RWPE1 (cell line): ENCODE measurements around the gene OARD1.

Experiments used
- CTCF ChIA-PET: fragments of 350-600 bp; sonication (Branson Sonifier 250); formaldehyde crosslinking; extraction: SDS; loops from one replicate; lab custom pipeline; 2021; lab: Yijun Ruan, JAX
- POLR2A ChIA-PET: fragments of 400-600 bp; formaldehyde crosslinking; extraction: SDS; loops from one replicate; lab custom pipeline; 2020; ENCODE audit warnings: antibody characterized with exemption; ENCODE audit not compliant: low non-redundant PET; lab: Yijun Ruan, JAX
- DNase-seq: peaks from one replicate; pipeline ENCODE4 v3.0.0; 2012; ENCODE audit warnings: low spot score
- H3K27ac ChIP-seq: fragments of 450-650 bp; 2 replicates; pipeline ENCODE4 v1.5.1; 2017
- CTCF ChIP-seq: fragments of 450-650 bp; conservative IDR thresholded peaks from 2 replicates; pipeline ENCODE4 v1.5.1; 2017; ENCODE audit warnings: low read depth, mild to moderate bottlenecking

OARD1 gene

GRCh38 chr6:41088451-41088850 is 16.3 kb upstream of the OARD1 start:
- no peak for TF ChIP-seq CTCF
- 0 out of 2 replicates have a peak overlapping the region, but pooled peaks have one; percentile 7 for H3K27ac ChIP-seq
- ChIA-PET POLR2A (no interaction called here), CTCF (interaction anchor here (0.6 kb wide), 1 partner anchor 17 kb away, joined by 3 read pairs; no protein-coding TSS in a partner anchor)
- no peak for DNase-seq

GRCh38 chr6:41085182-41085581 is 13.0 kb upstream of the OARD1 start:
- POLR2A ChIA-PET = no interaction called here

GRCh38 chr6:41083072-41083471 is 10.9 kb upstream of the OARD1 start:
- TF ChIP-seq CTCF = no peak
- ChIA-PET CTCF (interaction anchor here (0.5 kb wide), 1 partner anchor 10 kb away, joined by 3 read pairs; no protein-coding TSS in a partner anchor), POLR2A (interaction anchor here (0.5 kb wide), 1 partner anchor 227 kb away, joined by 3 read pairs; no protein-coding TSS in a partner anchor)

More at GRCh38 chr6:41085182-41085581, 13.0 kb upstream of the OARD1 start:
- CTCF ChIA-PET = no interaction called here
- H3K27ac ChIP-seq = no peak overlapping the region
- DNase-seq = no peak
- no peak for TF ChIP-seq CTCF

GRCh38 chr6:41080621-41081020 is 8.5 kb upstream of the OARD1 start:
- H3K27ac ChIP-seq = no peak overlapping the region
- POLR2A ChIA-PET = no interaction called here
- no peak for TF ChIP-seq CTCF
- DNase-seq = no peak
- CTCF ChIA-PET = interaction anchor here (0.7 kb wide), 1 partner anchor 96 kb away, joined by 3 read pairs; no protein-coding TSS in a partner anchor

More at GRCh38 chr6:41083072-41083471, 10.9 kb upstream of the OARD1 start:
- DNase-seq = no peak
- H3K27ac ChIP-seq = no peak overlapping the region

GRCh38 chr6:41079080-41079479 is 6.9 kb upstream of the OARD1 start:
- H3K27ac ChIP-seq = no peak overlapping the region
- no peak for TF ChIP-seq CTCF
- DNase-seq = no peak
- ChIA-PET CTCF (no interaction called here), POLR2A (no interaction called here)

GRCh38 chr6:41078101-41078500 is 5.9 kb upstream of the OARD1 start:
- ChIA-PET CTCF (no interaction called here), POLR2A (no interaction called here)
- no peak overlapping the region for H3K27ac ChIP-seq
- no peak for DNase-seq
- TF ChIP-seq CTCF = no peak
